ENCODE measurements around the gene FOXO4.

DNA sequence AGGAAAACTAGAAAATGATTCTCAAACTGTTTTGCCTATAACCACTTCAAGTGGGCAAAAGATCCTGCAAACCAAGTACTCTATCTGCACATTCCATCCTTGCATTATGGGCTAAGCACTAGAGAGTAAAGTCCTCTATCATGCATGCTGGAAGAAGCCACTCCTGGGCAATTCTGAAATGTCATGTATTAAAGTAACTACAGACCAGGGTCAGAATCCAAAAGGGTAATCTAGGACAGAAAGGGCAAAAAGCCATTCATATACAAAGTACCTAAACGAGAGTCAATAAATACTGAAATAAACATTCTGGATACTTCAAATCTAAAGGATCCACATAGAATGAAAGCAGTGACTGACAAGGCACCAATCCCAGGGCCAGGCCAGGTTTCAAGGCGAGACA, 28.6 kb upstream of the FOXO4 start:
- TF ChIP-seq, protein P1, sequence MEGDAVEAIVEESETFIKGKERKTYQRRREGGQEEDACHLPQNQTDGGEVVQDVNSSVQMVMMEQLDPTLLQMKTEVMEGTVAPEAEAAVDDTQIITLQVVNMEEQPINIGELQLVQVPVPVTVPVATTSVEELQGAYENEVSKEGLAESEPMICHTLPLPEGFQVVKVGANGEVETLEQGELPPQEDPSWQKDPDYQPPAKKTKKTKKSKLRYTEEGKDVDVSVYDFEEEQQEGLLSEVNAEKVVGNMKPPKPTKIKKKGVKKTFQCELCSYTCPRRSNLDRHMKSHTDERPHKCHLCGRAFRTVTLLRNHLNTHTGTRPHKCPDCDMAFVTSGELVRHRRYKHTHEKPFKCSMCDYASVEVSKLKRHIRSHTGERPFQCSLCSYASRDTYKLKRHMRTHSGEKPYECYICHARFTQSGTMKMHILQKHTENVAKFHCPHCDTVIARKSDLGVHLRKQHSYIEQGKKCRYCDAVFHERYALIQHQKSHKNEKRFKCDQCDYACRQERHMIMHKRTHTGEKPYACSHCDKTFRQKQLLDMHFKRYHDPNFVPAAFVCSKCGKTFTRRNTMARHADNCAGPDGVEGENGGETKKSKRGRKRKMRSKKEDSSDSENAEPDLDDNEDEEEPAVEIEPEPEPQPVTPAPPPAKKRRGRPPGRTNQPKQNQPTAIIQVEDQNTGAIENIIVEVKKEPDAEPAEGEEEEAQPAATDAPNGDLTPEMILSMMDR (IDR thresholded peaks at IDR 0.05): no peak
- TF ChIP-seq POLR2A (IDR thresholded peaks at IDR 0.05): no peak
